ENCODE results near the gene MARCHF10.

Gene MARCHF10

DNA sequence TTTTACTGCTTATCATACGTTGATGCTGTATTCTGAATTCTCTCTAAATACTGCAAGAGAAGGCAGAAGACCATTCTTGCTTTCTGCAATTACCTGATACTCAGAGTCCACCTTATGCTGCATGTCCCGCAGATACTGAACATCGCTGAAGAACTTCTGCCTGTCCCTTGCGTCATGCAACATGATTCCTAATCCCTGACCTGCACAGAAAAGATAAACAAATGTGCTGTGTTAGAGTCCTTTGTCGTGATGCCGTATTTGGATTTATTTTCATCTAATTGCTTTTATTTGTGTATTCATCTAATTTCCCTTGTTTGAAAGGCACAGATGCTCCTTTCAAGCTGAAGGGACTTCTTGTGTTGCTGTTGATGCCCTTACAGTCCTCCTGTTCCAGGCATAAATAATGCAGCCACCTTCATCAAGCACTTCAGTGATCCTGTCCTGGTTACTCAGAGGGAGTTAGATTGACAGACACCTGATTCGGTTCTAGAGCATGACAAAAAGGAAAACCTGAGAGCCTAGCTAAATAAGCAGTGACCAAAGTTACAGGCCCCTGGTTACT, 6.5 kb downstream of the MARCHF10 start:
- no peak overlapping the region for H3K4me3 ChIP-seq (ENCODE audit: low read depth, low read length)
- no peaks in the 10 kb centered on the region for H3K36me3 ChIP-seq (replicated peaks)
- TF ChIP-seq, protein P1, sequence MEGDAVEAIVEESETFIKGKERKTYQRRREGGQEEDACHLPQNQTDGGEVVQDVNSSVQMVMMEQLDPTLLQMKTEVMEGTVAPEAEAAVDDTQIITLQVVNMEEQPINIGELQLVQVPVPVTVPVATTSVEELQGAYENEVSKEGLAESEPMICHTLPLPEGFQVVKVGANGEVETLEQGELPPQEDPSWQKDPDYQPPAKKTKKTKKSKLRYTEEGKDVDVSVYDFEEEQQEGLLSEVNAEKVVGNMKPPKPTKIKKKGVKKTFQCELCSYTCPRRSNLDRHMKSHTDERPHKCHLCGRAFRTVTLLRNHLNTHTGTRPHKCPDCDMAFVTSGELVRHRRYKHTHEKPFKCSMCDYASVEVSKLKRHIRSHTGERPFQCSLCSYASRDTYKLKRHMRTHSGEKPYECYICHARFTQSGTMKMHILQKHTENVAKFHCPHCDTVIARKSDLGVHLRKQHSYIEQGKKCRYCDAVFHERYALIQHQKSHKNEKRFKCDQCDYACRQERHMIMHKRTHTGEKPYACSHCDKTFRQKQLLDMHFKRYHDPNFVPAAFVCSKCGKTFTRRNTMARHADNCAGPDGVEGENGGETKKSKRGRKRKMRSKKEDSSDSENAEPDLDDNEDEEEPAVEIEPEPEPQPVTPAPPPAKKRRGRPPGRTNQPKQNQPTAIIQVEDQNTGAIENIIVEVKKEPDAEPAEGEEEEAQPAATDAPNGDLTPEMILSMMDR (IDR thresholded peaks at IDR 0.05; ENCODE audit: low read depth, low read length, missing control alignments), result no peak
- in situ Hi-C loops (cut with HindIII; ENCODE audit: low pct_ligation_motif_present, low sequenced_read_pairs), result no loop called here
- no peaks in the 10 kb centered on the region for H3K27me3 ChIP-seq (replicated peaks)
- DNase-seq, result no peak
- H3K27ac ChIP-seq, result no peak overlapping the region

DNA sequence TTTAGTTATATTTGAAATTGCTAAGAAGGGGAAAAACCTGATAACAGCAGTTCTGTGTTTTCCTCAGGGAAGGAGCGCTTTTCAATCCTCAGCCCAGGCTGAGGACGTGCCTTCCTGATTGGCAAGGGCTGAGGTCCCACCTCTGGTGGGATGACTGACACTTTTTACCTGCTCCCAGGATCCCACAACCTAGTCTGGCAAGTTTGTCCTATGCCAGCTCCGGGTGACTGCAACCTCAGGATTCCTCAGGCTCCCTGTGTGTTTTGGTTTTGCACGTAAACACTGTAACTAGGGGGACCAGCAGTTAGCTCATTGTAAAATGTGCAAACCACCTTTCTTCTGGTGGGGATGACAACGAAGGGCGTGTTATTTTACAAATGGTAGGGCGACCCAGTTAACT, 7.5 kb downstream of the MARCHF10 start:
- no peak overlapping the region for H3K4me3 ChIP-seq (ENCODE audit: low read depth, low read length)
- no peak overlapping the region for H3K27ac ChIP-seq
- in situ Hi-C loops (cut with HindIII; ENCODE audit: low pct_ligation_motif_present, low sequenced_read_pairs), result no loop called here
- TF ChIP-seq, protein P1 (IDR thresholded peaks at IDR 0.05; ENCODE audit: low read depth, low read length, missing control alignments), result no peak
- DNase-seq, result no peak
- no peaks in the 10 kb centered on the region for H3K36me3 ChIP-seq (replicated peaks)
- no peaks in the 10 kb centered on the region for H3K27me3 ChIP-seq (replicated peaks)

DNA sequence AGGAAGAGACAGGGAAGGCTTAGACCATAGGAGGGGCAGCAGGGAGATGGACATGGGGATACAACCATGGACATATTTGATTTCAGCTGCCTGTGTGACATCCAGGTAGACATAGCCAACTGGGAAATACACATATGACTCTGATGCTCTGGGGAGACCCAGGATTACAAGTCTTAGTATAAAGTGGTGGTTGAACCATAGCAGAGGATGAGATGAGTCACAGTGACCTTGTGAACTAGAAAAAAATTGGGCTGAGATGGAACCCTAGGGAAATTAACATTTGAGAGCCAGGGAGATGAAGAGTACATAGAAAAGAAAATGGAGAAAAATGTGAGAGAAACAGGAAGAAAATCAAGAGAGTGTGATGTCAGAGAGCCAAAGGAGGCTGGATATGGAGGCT, 10.2 kb downstream of the MARCHF10 start:
- TF ChIP-seq, protein P1 (IDR thresholded peaks at IDR 0.05; ENCODE audit: low read depth, low read length, missing control alignments), result no peak
- Histone ChIP-seq H3K4me3 (ENCODE audit: low read depth, low read length) (no peak overlapping the region), H3K36me3 (replicated peaks) (no peaks in the 10 kb centered on the region), H3K27me3 (replicated peaks) (no peaks in the 10 kb centered on the region), H3K27ac (no peak overlapping the region)
- in situ Hi-C loops (cut with HindIII; ENCODE audit: low pct_ligation_motif_present, low sequenced_read_pairs), result no loop called here
- DNase-seq, result no peak

DNA sequence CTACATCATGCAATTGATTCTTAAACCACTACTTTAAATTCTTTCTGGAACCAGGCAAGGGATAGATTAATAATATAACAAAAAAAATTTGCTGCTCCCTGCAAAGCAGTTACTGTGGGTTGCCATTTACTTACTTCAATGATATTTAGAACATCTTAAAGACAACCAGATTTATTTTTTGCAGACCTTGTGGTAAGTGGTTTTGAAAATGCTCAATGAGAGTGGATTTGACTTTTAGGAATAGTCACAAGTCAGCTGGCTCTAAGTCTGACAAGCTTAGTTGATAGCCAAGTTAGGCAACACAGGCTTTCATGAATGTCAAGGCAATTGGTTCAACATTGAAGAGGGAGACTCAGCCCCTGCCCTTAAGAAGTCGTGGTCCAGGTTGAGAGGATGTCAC, 11.8 kb downstream of the MARCHF10 start:
- in situ Hi-C loops (cut with HindIII; ENCODE audit: low pct_ligation_motif_present, low sequenced_read_pairs), result no loop called here
- no peak overlapping the region for H3K27ac ChIP-seq
- H3K27me3 ChIP-seq (replicated peaks), result no peaks in the 10 kb centered on the region
- TF ChIP-seq, protein P1 (IDR thresholded peaks at IDR 0.05; ENCODE audit: low read depth, low read length, missing control alignments), result no peak
- no peaks in the 10 kb centered on the region for H3K36me3 ChIP-seq (replicated peaks)
- no peak for DNase-seq
- H3K4me3 ChIP-seq (ENCODE audit: low read depth, low read length), result no peak overlapping the region

DNA sequence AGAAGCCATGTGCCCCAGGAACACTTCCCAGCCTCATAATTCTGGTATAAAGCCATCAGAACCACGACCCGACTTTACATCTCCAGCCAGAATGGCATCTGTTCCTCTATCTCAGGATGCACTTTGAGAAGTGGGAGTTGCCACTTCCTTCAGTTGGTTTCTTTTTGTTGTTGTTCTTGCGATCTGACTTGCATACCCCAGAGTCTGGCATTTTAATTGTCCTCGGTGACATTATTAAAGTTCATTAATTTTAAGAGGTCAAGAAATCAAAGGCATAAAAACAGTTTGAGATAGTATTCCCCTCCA, 13.5 kb downstream of the MARCHF10 start:
- no peaks in the 10 kb centered on the region for H3K36me3 ChIP-seq (replicated peaks)
- H3K4me3 ChIP-seq (ENCODE audit: low read depth, low read length), result no peak overlapping the region
- TF ChIP-seq, protein P1 (IDR thresholded peaks at IDR 0.05; ENCODE audit: low read depth, low read length, missing control alignments), result no peak
- in situ Hi-C loops (cut with HindIII; ENCODE audit: low pct_ligation_motif_present, low sequenced_read_pairs), result no loop called here
- H3K27me3 ChIP-seq (replicated peaks), result no peaks in the 10 kb centered on the region
- no peak overlapping the region for H3K27ac ChIP-seq
- DNase-seq, result no peak

DNA sequence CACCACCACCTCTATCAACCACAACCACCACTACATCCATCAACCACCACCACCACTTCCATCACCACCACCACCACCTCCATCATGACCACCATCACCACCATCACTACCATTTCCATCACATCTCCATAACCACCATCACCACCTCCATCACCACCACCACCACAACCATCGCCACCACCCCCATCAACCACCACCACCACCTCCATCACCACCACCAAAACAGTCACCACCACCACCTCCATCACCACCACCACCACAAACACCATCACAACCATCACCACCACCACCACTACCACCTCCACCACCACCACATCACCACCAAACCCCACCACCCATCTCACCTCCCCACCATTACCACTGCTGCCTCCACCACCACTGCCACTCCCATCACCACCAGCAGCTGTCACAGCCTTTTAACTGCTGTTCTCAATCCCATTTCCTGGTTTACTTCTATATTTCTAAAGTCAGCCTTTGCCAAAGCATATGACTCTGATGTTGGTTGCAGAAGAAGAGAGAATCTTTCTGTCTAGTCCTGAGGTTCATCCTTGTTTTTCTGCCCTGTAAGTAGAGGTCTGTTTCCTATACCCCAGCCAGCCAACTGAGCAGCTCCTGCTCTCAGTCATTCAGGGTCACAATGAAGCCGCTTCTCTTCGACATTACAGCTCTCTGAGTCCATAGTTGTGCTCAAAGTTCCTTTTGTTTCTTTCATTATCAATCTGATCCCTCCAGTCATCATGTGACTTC, 14.0 kb downstream of the MARCHF10 start:
- no peaks in the 10 kb centered on the region for H3K36me3 ChIP-seq (replicated peaks)
- no peaks in the 10 kb centered on the region for H3K27me3 ChIP-seq (replicated peaks)
- in situ Hi-C loops (cut with HindIII; ENCODE audit: low pct_ligation_motif_present, low sequenced_read_pairs), result no loop called here
- TF ChIP-seq, protein P1 (IDR thresholded peaks at IDR 0.05; ENCODE audit: low read depth, low read length, missing control alignments), result no peak
- H3K27ac ChIP-seq, result no peak overlapping the region
- DNase-seq, result no peak
- no peak overlapping the region for H3K4me3 ChIP-seq (ENCODE audit: low read depth, low read length)

All from brain microvascular endothelial cell (primary cell).